NOMO-1 treated with DMSO at 0.1 percent for 48 hours (cell line): ENCODE results near the gene ASXL2.
A peak's percentile ranks its signal among the peaks of the same experiment; 100 is the strongest.
"Not testable (repeated sequence)": the region's sequence is repeated elsewhere in the genome, so short reads cannot be mapped to it uniquely, and the experiment has no call there.

ENCODE experiments used
- DNase-seq: peaks from one replicate; lab custom pipeline; 2025; ENCODE audit not compliant: unreplicated experiment; lab: John Stamatoyannopoulos, UW

ASXL2 gene

DNA sequence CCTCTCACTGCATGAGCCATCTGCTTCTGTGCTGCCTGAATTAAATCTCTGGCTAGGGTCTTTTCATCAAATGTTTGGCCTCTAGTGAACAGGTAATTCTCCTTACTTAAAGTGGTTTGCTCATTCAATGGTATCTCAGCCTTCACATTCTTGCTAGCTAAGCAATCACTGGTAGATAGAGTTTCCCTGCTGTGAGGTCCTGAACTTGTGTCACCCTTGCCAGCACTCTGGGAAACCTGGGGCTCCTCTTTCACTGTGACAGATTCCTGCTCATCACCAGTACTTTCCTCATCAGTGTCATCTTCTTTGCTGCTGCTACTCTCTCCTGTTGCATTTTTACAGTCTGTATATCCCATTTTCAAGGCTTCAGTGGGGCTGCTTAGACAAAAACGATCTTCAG is 135.8 kb downstream of the ASXL2 start:
- no peak for DNase-seq

DNA sequence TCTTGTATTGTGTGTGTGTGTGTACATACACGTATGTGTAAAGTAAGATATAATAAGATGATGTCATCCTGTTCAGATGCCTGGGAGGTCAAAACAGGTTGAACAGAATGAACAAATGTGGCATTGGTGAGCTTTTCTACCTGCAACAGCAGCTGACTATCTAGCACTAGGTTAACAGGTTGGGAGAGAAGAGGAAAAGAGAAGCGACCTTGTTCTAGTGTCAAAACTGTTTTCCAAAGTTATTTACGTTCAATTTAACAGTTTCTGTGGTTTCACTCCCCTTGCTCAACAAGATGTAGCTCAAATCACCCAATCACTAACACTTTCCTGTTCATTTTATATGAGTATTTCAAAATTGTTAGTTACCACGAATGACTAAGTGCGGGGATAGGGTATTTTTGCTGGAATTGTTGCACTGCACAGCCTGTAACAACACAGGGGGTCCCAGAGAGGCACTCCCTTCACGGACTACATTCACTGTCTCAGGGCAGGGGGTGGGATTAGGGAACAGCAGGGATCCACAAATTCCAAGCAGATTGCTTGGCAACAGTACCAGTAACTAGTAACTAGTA is 137.4 kb downstream of the ASXL2 start:
- peak; percentile 97 for DNase-seq

DNA sequence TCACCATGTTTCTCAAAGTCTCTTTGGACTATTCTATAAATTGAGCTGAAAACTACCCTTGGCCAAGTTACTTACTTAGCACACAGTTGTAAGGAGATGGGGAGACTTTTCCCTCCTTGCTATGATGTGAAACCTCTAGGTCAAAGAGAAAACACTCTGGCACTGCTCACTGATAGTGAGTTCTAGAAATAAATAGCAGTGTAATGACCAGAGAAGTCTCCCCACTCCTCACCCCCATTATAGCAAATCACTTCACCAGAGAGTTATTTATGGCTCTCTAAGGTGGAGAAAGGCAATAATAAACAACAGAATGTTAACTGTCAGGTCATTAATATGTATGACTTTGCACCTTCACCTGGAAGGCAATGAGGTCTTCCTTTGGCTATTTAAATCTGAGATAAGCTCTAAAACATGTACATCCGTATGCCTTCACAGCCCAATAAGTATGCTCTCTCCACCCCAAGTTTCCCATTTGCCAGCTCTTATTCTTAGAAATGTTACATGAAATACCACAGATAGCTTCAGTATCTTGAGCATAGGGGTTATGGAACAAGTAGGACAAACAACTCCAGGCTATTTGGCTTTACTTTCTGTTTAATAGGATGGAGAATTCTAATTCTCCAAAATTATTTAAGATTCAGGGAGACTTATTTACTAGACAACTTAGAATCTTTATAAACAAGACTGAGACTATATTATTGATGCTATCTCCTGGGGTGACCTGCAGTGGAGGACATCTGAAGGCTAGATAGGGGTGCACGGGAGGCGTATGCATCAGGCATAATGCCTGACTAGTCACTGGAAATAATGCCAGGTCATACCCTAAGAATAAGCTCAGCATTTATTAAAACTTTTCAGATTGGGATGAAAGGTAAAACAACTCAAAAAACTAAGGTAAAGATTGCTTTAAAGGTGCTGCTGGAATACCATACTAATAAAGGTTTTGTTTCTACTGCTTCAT is 139.6 kb downstream of the ASXL2 start:
- DNase-seq: no peak

DNA sequence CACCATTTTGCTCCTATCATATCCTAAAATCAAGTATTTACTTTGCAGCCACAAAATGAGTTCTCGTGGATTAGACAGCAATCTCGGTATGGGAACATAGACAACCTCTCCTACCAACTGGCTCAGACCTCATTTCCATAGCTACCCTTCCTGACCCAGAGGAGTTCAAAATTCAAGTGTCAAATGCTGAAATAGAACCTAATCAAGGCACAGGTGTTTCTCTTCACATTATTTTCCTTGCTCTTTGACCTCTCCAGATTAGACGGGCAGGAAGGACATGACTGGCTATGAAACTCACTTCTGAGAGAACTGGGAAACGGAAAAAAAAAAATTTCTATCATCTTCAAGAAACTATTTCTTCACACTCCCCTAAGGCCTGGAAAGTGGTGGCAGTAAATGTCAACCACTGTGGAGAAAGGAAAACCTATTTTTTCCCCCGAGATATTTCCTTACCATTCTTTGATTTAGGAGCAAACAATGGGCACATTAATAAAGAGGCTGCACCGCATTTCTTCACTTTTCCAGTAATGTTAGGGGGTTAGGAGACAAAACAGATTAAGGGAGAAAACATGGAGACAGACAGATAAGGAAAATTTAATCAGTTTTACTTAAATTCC is 141.3 kb downstream of the ASXL2 start:
- DNase-seq: no peak

DNA sequence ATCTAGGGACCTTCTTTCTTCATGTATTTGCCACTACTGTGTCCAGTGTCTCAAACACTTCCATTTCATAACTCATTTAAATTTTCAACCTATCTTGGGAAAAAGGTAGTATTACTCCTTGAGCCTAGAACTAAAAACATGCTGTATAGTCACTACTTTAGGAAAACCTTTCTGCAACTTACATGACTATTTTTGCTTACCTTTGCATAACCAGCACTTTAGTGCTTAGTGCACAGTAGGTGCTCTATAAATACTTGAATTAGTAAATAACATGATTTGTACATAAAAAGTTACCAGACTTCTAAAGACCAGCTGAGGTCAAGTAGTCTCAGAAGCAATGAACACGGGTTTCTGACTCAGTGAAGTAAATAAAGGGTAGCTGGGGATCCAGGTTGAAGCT is 142.5 kb downstream of the ASXL2 start:
- no peak for DNase-seq

DNA sequence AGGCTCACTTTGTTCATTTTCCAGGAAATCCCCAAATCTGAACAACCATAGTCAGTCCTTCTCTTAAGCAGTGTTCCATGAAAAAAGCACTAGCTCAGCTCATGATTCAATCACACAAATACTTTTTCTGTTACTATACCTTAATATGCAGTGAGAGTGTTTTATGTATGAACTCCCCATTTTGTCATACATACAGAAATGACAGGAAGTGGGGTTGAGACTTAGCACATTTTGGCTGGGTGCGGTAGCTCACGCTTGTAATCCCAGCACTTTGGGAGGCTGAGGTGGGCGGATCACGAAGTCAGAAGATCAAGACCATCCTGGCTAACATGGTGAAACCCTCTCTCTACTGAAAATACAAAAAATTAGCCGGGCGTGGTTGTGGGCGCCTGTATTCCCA is 149.7 kb downstream of the ASXL2 start:
- DNase-seq: no peak

DNA sequence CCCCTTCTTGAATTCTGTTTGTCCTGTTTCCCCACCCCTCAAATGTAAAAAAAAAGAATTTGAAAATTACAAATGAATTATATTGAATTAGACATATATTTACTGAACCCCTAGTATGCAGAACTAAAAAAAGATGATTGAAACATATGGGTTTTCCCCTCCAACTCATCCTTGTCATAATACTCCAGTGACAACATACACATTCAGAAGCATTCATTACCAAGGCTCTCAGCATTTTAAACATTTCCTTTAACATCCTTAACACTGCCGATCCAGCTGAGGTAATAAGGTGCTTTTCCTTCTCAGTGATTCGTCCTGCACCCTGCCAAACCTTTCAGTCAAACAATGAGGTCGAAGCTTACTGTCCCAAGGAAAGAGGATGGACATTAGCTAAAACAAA is 151.8 kb downstream of the ASXL2 start:
- DNase-seq: no peak

DNA sequence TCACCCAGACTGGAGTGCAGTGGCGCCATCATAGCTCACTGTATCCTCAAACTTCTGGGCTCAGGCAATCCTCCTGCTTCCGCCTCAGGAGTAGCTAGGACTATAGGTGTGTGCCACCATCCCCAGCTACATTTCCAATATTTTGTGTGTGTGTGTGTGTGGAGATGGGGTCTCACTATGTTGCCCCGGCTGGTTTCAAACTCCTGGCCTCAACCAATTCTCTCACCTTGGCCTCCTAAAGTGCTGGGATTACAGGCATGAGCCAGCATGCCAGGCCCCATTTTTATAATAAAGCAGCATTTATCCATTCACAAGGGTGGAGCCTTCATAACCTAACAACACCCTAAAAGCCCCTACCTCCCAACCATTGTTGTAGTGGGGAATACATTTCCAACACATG is 152.4 kb downstream of the ASXL2 start:
- no peak for DNase-seq

DNA sequence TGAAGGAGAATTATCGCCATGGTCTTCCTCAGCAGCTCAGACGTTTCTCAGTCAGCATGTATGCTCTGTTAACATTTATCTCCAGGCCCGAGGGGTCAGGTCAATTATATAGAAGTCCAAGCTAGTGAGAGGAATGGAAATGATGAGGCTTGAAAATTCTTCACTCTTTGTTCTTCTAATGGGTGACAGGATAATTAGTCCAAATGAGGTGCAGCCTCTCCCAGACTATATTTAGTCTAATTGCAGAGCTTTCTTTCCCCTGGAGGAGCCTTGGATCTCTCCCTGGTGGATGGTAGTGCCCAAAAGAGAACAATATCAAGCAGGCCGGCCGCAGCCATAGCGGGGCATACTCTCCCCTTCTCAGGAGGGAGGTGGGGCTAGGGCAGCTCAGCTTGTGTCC is 153.5 kb downstream of the ASXL2 start:
- DNase-seq: no peak

DNA sequence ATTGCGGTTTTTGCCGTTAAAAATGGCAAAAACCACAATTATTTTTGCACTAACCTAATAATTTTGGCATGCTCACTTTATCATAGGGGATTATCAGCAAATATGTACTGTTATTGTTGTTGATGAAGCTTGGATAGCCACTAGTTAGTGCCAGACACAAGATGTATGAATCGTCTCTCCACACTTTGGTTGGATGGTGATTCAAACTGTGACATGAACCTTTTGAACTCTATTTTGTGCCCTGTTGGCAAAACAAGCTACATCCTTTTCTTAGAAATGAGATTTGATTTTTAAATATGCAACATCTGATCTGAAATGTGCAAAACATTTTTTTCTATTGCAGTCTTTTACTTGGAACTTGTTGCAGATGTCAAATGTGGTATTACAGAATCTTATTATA is 156.1 kb downstream of the ASXL2 start:
- DNase-seq: no peak

DNA sequence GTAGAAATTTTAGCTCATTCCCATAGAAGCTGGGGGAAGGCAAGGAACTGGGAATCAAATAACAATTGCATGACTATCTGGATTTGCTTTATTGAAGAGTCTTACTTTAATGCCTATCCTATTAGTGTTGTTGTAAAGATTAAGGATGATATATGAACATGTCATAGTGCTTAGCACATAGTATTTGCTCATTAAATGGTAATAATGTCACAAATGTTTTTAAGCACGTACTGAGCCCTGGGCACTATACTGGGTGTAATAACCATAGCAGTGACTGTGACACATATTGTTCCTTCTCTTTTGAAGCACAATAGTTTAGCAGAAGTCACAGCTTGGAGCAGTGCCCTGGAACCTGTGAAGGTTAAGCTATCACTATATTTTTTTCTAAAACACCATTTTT is 157.7 kb downstream of the ASXL2 start:
- no peak for DNase-seq

DNA sequence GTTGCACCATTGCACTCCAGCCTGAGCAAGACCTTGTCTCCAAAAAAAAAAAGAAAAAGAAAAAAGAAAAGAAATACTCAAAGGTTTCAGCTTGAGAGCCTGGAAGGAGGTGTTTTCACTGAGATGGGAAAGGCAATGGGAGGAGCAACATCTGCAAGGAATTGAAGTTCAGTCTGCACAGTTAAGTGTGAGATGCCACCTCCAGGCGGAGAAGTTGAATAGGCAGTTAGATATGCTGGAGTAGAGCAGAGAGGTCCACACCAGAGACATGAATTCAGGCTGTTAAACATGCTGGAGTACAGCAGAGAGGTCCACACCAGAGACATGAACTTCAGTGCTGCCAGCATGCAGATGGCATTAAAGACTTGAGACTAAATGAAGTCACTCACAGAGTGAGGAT is 163.5 kb downstream of the ASXL2 start:
- no peak for DNase-seq

DNA sequence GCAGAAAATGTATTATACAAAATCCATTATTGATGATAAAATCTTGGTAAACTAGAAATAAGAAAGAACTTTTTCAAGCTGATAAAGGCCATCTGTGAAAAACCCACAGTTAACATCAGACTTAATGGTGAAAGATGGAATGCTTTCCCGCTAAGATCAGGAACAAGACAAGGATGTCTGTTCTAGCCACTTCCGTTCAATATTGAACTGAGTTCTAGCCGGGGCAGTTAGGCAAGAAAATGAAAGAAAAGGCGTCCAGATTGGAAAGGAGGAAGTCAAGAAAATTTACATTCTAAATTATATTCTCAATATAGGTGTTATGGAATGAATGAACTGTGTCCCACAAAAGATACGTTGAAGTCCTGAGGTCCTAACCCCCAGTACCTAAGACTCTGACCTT is 165.8 kb downstream of the ASXL2 start:
- peak; percentile 49 for DNase-seq

DNA sequence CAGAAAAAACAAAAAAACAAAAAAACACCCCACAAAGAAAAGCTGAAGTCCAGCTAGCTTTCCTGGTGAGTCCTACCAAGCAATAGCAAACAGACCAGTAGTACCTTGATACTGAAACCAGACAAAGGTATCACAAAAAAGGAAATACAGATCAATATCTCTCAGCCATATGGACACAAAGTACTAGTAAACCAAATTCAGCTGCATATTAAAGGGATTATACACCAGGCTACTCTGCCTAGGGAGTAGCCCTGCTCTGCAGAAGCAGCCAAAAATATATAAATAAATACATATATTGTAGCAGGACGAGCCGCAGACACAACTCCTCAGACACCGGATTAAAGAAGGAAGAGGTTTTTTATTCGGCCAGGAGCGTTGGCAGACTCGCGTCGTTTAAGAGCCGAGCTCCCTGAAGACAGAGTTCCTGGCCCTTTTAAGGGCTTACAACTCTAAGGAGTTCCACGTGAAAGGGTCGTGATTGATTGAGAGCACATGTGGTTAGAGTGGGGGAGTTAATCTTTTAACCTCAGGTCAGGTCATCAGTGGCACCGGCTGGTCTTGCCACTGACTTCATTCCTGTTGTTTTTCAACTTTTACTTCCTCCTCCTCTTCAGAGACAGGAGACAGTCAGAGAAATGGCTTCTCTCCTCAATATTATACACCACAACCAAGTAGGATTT is 166.5 kb downstream of the ASXL2 start:
- DNase-seq: peak; percentile 52

DNA sequence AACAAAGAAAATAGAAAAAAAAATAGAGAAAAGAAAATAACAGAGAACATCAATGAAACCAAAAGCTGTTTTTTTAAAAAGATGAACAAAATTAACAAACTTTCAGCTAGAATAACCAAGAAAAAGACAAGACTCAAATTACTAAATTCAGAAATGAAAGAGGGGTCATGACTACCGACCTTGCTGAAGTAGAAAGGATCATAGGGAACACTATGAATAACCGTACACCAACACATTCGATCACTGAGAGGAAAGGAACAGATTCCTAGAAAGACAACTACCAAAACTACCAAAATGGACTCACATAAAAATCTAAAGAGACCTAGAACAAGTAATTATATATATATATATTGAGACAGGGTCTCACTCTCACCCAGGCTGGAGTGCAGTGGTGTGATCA is 167.5 kb downstream of the ASXL2 start:
- no peak for DNase-seq

DNA sequence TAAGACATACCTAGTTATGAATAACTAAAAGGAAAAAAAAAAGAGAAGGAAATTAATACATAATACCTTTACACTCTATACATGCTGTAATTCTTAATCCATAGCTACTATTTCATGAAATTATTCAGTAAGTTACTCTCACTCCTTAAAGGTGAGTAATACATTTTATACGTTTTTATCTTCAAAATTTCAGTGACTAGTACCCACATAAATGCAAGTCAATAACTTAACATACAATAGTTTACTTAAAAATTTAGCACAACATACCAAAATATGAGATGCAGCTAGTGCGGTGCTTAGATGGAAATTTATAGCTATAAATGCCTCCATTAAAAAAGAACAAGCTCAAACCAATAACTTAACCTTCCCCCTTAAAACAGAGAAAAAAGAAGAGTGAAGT is 168.9 kb downstream of the ASXL2 start:
- no peak for DNase-seq

DNA sequence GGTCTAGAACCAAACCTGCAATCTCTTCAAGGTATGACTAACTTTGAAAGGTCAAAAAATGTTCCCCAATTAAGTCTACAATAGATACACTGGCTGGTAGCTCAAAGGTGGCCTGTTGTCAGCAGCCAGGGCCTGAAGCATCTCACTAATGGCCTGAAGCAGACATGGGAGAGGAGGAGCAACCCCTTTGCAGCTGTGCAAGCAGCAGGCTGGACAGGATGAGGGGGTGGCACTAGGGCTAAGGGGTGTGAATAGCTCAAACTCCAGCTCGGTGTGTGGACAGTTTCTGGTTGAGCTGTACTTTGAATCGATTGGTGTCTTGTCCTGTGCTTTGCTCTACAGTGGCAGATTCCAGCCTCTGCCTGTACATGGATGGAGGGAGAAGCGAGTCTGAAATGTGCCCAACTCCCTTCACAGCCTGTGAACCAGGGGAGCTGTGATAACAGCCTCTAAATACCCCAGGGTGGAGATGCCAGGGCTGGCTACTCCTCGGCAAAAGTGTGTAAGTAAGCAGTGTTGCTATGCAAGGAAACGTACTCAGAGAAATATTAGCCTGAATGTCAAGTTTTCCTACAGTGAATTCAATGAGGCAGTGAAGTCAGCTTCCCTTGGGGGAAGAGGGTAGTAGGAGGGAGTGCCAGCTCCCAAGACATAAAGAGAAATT is 170.2 kb downstream of the ASXL2 start:
- DNase-seq: no peak

DNA sequence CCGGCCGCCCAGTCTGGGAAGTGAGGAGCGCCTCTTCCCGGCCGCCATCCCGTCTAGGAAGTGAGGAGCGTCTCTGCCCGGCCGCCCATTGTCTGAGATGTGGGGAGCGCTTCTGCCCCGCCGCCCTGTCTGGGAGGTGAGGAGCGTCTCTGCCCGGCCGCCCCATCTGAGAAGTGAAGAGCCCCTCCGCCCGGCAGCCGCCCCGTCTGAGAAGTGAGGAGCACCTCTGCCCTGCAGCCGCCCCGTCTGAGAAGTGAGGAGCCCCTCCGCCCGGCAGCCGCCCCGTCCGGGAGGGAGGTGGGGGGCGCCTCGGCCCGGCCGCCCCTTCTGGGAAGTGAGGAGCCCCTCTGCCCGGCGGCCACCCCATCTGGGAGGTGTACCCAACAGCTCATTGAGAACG is 172.7 kb downstream of the ASXL2 start:
- not testable (repeated sequence) for DNase-seq

DNA sequence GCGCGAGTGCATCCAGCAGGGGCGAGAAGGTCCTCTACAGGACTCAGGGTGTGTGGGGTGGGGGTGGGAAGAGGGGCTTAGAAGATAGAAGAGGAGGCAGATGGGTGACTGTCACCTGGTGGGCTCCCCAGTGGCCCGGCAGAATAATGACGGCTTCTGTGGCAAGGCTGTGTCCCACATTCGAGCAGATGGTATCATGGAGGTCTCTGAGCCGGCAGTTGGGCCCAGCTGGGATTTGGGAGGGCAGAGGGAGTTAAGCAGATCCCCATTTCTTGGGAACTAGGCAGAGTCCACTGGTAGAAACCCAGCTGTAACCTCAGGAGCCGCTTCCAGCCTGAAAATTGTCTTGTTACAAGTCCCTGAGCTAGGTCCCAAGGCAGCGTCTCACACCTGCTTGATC is 176.5 kb downstream of the ASXL2 start:
- no peak for DNase-seq

DNA sequence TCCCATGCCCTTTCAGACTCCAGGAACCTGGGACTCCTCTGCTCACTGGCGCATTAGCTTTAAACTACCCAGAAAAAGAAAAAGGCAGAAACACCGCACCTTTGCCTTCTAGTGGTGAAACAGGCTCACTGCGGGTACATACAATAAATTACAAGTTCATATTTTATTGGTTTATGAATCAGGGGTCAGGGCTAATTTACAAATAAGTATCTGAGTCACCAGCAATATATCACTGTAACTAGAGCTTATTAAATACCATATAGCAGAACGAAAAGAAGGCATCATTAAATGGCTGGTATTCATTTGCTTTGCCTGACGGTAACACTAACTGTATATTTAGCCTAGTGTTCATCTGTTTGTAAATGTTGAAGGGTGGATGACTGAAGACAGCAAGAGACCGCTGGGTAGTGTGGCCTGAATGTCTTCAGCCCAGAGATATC is 178.0 kb downstream of the ASXL2 start:
- DNase-seq: peak; percentile 58

DNA sequence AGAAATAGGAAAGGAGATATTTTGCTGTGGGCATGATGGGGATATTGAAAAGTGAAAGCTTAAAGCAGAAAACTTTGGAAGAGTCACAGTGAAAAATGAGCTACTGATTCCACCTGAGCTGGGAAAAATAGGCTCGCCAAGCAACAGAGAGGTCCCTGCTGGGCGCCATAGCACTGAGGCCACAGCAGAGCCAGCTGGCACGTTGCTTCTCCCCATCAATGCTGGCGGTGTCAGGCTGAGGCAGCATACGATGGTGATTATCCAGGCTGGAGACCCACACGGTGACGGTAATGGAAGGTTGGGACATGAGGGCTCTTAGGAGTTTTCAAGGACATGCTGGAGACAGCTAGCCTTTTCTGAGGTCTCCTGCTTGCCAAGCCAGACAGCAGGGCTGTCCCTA is 179.1 kb downstream of the ASXL2 start:
- DNase-seq: no peak
